Suppressor macrophage (primary cell): ENCODE measurements around the gene TRIM15.
"Not testable (repeated sequence)": the region's sequence is repeated elsewhere in the genome, so short reads cannot be mapped to it uniquely, and the experiment has no call there.

Source experiments
- DNase-seq, 4 experiments: peaks; one replicate each; pipeline ENCODE4 v3.0.0-alpha.2; 2020 to 2022

Gene TRIM15

DNA sequence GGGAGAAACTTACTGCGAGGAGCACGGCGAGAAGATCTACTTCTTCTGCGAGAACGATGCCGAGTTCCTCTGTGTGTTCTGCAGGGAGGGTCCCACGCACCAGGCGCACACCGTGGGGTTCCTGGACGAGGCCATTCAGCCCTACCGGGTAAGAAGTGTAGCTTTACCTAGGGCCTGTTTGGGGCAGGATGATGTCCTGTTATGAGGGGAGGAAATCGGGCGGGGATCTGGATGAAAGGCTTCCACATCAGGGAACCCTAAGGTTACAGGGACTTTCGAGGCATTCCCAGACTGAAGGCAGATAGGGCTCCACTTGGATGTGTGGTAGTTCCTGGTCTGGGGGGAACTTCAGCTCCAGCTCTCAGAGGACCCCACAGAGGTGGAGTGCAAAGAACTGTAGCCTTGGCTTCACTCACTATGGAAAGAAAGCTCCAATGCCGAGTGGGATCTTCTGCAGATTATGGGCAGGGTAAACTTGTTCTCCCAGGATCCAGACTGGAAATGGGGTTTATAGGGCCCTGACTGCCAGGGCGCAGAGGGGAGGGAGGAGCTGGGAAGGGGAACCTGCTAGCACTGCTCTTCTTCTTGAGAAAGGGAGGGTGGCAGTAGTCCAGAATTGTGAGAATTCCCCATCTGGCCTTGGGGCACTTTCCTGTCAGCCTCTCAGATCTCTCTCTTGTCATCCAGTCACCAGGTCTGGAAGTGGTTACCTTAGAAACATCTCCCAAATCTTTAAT lies 740 bp downstream of the TRIM15 start:
- peak in 3 of 4 experiments; percentile 10 to 24 (median 14) for DNase-seq

GRCh38 chr6:30164714-30165113 lies 1.4 kb downstream of the TRIM15 start:
- DNase-seq = no peak

DNA sequence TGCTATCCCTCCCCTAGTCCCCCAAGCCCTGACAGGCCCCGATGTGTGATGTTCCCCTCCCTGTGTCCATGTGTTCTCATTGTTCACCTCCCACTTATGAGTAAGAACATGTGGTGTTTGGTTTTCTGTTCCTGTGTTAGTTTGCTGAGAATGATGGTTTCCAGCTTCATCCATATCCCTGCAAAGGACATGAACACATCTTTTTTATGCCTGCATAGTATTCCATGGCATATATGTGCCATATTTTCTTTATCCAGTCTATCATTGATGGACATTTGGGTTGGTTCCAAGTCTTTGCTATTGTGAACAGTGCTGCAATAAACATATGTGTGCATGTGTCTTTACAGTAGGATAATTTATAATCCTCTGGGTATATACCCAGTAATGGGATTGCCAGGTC lies 1.9 kb downstream of the TRIM15 start:
- DNase-seq = not testable (repeated sequence)

DNA sequence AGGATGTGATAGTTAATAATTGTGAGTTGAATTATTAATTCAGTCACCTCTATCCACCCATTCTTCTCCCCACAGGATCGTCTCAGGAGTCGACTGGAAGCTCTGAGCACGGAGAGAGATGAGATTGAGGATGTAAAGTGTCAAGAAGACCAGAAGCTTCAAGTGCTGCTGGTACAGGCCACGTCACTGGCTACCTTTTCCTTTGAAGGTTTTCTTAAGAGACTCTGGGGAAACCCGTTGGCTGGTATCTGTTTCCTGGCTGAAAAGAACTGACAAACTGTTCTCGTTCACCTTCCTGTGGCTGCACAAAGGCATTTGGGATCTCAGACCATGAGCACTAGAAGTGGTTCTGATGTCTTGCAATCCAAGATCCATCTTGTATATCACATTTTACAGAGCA lies 3.8 kb downstream of the TRIM15 start:
- DNase-seq = no peak

DNA sequence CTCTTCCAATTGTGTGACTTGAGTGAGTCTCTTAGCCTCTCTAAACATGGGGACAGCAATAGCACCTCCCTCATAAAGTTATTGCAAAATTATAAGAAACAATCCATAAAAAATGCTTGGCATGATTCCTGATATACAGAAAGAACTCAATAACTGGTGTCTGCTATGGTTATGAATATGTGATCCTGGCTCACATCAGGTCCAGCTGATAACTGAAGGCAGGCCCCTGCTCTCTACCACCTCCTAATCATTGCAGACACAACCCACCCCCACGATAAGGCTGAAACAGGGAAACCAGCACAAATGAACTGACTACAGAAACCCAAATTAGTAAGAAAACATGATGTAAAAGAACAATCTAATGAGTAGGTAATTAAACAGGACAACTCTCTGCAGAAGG lies 5.4 kb downstream of the TRIM15 start:
- DNase-seq = no peak

DNA sequence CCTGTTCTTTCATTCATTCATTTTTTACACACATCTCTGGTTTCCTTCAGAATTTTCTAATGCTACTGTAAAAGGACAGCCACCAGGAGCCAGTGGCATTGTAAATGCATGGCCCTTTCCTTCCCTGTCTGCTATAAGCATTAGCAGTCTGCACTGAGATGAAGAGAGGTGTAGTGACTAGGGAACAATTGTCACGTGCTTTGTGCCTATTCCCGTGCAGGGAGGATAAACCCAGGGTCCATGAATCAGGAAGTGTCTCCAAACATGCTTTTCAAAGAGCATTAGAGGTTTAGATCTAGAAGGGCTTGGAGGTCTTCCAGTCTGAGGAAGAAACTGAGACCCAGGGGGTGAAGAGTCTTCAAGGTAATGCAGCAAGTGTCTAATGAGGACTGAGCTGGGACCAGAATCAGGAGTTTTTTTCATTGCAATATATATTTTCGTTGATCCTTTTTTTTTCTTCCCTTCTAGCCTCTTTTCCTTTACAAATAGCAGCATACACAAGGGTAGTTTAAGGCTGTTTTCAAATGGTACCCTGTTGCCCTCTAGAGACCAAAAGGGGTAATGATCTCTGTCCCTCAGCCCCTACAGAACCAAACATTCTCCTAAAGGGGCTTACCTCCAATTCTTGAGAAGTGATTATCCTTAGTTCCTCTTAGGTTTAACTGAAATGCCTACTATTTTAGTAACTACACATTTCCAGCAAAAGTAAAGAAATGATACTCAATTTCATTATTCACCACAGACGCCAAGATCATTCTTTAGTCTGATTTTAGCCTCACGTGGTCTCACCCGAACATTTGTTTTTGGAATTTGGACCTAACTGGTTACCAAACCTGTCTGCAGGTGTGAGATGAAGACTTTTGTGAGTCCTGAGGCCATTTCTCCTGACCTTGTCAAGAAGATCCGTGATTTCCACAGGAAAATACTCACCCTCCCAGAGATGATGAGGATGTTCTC lies 6.6 kb downstream of the TRIM15 start:
- DNase-seq = peak; percentile 52 to 75 (median 62)

- DNase-seq = peak in 3 of 4 experiments; percentile 16 to 37 (median 22)
Observed at GRCh38 chr6:30171677-30172471, 8.5 kb downstream of the TRIM15 start.

DNA sequence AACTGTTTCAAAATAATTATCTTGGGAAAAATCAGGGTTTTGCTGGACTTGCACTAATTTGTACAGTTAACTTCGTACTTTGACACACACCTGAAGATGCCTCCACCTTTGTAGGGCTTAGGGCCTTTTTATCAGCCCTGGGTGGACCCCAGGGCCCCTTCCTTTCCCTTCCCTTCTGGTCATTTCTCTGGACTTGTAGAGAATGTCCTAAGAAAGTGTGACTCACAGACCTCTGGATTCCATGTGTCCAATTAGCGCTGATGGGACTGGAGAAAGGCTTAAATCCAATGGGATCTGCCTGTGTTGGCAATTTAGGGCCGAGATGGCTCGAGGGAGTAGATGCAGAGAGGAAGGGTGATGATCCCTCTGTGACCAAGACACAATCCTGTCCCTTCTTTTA lies 9.3 kb downstream of the TRIM15 start:
- no peak for DNase-seq

GRCh38 chr6:30175765-30176164 lies 12.4 kb downstream of the TRIM15 start:
- no peak for DNase-seq

GRCh38 chr6:30178837-30179236 lies 15.5 kb downstream of the TRIM15 start:
- DNase-seq = no peak

GRCh38 chr6:30180145-30180544 lies 16.8 kb downstream of the TRIM15 start:
- no peak for DNase-seq

GRCh38 chr6:30184417-30185031 lies 21.2 kb downstream of the TRIM15 start:
- no peak for DNase-seq

- DNase-seq = no peak
Observed at GRCh38 chr6:30185846-30186484, 22.6 kb downstream of the TRIM15 start.

DNA sequence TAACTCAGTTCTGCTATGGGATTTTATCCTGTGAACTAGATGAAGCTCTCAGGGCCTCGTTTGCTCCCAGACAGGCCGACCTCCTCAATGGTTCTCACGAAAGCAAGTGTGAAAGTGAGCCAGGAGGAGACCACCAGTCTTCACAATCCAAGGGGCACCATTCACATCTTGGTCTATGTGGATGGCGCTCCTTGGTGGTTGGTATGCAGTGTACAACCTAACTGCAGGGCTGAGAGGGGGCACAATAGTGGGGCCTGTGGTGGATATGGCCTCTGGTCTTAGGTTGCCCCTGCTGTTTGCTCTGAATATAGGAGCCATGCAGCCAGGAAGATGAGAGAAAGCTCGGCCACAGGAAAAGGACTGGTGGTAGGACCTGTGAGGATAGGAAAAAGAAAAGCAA lies 25.2 kb downstream of the TRIM15 start:
- DNase-seq = no peak

GRCh38 chr6:30192076-30192475 lies 28.7 kb downstream of the TRIM15 start:
- no peak for DNase-seq

DNA sequence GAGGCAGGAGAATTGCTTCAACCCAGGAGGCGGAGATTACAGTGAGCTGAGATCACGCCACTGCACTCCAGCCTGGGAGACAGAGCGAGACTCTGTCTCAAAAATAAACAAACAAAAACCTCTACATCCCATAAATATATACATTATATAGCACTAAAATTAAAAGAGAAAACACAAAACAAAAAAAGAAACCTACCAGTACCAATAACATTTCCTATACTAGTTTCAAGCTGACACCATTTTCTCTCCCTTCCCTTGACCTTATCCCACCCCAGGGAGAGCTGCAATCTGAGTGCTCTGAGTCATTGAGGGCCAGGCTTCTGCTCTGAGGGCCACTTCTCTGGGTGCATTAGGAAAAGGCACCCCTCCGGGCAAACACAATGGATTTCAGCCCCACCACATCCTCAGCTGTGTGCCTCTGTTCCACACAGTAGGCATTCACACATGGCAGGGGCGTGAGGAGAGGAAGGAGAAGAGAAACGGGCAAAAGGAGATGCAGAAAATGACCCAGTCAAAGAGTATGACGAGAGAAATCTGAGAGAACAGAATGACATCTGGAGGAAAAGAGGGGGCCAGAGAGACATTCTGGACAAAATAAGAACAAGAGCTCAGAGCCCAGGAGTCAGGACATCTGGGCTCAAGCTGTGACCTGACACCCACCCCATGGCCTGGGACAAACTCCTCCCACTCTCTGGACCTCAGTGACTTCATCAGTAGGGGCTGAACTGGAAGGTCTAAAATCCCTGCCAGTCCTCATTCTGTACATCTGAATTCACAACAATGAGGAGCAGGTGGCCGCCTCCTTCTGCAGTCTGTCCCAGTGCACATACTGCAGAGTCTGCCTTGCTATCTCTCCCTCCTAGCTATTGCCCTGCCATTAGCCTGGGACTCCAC lies 31.7 kb downstream of the TRIM15 start:
- DNase-seq = no peak

- no peak for DNase-seq
Observed at GRCh38 chr6:30195951-30196350, 32.6 kb downstream of the TRIM15 start.

GRCh38 chr6:30196376-30196775 lies 33.0 kb downstream of the TRIM15 start:
- no peak for DNase-seq

DNA sequence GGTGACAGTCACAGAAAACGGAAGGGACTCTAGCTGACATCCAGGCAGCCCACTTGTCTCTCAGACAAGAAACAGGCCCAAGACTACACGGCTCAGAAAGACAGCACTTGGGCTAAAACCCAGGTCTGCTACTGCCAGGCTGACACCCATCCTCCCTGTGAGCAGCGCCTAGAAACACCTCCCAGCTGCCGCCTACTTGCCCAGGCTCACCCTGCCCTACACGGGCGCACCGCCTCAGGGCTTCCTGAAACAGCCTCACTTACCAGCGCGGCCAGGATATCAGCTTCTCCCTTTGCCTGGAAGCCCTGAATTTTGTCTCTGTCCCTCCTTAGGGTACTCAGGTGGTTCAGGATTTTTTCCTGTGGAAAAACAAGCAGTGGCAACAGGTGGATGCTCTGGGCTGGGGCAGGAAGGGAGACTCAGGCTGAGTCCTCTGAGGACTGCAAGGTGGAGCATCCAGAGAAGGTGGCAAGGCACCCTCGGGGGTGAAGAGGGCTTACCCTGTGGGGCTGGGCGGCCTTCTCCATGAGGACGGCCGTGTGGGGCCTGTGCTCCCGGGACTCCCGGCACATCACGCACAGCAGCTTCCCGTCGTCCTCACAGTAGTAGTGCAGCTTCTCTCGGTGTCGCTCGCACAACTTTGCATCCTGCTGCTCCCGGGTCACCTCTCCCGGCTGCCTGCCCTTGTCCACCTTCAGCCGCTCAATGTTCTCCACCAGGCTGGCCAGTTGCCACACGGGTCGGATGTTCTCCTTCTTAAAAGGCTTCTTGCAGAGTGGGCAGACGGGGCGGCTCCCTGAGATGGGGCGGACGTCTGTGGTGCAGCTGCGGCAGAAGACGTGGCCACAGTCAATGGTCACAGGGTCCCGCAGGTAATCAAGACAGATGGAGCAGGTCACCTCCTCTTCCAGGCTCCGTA lies 35.1 kb downstream of the TRIM15 start:
- no peak for DNase-seq
